HG03159 (cell line): ENCODE results near the gene OBSCN.
"Not testable (repeated sequence)": the region's sequence is repeated elsewhere in the genome, so short reads cannot be mapped to it uniquely, and the experiment has no call there.

Experiments used
- ATAC-seq: cut with Tn5 transposase; IDR thresholded peaks from one replicate; pipeline ENCODE4 v1.9.1; 2021; ENCODE audit warnings: mild to moderate bottlenecking, moderate library complexity; ENCODE audit not compliant: unreplicated experiment

Gene OBSCN

DNA sequence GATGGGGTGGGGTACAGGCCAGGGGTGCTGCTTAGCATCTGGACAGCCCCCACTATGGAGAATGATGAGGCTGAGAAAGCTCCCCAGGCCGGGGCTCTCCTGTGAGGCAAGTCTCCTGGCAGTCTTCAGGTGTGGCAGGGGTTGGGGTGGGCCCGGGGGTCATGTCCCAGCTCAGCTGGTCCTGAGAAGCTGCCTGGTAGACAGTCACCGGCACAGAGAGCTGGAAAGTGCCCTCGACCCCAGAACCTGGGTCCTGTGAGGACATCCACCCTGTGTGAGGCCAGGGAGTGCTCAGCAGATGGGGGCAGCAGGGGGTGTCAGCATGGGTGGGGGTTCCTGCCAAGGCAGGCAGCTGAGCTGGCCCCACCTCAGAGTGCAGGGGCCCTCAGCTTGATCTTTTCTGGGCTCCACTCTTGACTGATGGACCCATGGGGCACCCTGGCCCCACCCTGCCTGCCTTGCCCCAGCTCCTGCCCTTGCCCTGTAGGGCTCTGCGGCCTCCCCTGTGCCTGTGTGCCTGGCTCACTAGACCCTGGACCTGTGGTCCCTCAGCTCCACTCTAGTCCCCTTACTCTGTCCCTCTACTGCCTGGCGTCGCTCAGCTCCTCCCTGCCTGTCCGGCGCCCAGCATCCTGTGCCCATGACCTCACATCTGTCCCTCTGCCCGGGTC, 36.5 kb upstream of the OBSCN start:
- ATAC-seq = no peak

DNA sequence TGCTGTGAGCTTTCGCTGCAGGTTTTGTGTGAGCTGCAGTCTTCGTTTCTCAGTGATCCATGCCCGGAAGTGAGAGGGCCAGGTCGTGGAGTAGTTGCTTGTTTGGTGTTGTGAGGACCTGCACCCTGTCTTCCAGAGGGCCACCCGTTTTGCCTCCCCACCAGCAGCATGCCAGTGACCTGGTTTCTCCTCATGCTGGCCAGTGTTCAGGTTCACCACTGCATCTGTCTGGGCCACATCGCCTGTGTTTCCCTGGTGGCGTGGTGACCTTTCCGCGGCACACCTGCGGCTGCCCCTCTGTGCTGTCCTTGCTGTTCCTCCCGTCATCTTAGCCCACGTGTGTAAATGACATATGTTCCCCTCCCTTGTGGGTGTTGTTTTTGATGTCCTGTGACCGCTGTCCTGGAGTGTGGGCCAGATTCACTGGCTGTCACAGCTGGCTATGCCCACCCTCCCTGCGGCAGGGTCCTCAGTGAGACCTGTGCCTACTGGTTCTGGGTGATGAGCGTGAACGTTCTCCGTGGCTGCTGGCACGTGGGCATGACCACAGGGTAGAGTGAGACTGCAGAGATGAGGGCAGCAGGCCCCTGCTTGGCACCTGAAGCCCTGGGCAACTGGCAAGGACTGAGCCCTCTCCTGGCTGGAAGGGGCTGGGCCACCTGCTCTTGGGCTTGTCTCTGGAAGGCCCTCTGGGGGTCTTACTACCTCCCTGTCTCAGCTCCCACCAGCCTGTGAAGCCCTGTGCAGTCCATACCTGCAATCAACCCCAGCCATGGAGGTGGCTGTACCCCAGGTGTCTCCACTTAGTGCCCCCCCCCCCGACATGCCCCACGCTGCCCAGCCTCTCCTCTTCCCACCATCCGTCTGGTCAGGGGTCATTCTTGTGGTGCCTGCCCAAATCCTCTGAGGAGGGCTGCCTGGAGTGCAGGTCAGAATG, 35.0 kb upstream of the OBSCN start:
- no peak for ATAC-seq

DNA sequence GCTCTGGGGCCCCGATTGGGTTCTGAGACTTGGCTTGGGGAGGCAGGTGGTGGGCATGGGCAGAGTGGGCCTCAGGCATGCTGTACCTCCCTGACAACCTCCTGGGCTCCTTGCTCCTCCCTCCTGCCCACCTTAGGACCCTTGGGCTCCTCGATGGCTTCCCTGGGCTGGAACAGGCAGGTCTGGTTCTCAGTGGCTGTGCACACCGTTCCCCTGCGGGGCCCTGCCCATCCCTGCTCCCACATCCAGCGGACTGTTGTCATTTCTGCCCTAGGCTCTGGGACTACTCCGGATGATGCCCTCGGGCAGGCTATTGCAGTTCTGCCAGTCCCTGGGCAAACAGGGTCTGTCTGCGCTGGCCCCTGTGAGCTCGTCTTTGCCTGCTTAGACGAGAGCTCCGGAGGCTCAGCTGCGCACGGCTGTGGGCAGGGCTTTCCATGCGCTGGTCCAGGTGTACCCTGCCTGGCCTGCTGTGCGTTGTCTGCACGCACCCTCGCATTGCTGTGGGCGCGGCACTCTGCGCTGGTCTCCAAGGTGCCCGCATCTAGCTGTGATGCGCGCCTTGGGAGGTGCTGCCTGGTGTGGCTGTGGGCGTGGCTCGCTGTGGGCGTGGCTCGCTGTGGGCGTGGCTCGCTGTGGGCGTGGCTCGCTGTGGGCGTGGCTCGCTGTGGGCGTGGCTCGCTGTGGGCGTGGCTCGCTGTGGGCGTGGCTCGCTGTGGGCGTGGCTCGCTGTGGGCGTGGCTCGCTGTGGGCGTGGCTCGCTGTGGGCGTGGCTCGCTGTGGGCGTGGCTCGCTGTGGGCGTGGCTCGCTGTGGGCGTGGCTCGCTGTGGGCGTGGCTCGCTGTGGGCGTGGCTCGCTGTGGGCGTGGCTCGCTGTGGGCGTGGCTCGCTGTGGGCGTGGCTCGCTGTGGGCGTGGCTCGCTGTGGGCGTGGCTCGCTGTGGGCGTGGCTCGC, 34.0 kb upstream of the OBSCN start:
- ATAC-seq = not testable (repeated sequence)

DNA sequence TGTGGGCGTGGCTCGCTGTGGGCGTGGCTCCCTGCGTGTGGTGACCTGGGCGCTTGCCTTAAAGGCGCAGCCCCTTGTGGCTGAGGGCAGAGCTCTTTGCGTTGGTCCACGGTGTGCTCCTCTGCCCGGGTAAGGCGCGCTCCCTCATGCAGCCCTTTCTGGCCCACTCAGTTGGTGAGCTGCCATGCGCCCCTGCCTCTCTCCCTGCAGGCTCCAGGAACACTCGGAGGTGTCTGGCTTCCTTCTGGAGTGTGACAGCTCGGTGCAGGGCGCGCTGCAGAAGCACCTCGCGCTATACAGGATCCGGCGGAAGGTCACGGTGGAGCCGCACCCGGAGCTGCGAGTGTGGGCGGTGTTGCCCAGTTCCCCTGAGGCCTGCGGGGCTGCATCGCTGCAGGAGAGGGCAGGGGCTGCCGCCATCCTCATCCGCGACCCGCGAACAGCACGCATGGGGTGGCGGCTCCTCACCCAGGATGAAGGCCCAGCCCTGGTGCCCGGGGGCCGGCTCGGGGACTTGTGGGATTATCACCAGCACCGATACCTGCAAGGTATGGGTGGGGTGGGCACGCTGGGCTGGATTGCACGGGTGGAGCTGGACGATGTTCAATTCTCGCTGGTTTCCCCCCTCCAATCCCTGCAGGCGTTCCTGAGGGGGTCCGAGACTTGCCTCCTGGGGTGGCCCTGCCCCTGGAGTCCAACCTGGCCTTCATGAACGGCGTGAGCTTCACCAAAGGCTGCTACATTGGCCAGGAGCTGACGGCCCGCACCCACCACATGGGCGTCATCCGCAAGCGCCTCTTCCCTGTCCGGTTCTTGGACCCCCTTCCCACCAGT, 33.1 kb upstream of the OBSCN start:
- no peak for ATAC-seq

DNA sequence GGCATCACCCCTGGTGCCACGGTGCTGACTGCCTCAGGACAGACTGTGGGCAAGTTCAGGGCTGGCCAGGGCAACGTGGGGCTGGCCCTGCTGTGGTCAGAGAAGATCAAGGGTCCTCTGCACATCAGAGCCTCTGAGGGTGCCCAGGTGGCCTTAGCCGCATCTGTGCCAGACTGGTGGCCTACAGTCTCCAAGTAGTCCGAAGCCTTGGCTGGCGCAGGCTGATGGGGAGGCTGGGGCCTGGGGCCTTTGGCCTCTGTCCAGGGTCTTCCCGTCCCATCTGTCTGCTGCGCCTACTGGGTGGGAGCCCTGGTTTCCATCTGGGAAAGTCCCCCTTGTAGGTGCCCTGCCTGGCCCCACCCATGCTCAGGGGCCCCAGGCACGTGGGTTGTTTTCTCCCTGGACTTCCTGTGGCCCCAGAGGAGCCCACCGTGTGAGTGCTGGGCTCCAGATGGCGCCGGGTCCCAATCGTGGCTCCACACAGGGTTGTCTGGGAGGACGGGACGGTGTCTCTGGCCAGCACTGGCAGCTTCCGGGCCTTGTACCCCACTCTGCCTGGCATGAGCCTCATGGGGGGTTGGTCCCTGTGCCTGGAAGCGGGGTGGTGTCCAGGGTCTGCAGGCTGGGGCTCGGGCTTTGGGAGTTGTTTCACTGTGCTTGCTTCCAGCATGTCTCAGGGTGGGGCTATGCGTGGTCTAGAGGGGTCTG, 32.4 kb upstream of the OBSCN start:
- no peak for ATAC-seq

DNA sequence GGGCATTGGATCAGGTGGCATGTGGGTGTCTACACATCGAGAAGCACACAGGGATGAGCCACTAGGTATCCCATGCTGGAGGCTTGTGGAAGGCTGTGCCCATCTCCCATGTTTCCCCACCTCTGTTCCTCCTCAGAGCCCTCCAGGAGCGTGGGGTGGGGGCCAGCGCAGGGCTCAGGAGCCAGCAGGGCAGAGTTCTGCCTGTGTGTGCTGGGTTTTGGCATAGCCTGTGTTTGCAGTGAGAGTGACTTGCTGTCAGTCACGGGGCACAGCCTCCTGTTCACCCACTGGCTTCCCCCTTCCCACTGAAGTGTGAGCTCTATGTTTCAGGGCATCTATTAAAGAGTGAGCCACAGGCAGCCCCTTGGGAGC, 31.8 kb upstream of the OBSCN start:
- ATAC-seq = no peak

DNA sequence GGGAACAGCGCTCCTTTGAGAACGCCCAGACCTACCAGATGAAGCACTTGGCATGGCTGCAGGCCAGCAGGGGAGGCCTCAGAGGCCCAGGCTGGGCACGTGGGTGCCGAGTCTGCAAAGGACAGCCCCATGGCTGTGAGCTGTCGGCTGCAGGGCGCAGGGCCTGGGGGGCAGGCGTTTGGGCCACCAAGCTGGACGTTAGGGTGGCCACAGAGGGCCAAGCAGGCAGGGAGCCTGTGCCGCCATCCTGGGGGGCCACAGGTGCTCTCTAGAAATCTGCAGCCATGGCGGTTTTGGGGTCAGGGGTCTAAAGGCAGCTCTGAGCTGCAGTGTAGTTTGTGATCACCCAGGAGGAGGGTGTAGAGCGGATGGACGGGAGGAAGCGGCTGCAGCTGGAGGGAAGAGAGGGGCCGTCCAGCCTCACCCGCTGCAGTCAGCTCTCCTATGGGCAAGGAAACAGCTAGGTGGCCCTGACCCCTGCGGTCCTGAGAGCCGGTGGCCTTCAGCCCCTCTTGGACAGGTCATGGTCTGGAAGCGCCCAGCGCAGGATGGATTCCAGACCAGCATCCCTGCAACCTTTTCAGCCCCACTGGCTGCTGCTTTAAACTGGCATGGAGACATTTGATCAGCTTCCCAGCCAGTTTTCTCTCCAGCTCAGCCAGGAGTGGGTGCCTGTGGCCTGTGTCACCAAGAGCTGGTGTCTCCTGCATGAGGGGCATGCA, 31.2 kb upstream of the OBSCN start:
- no peak for ATAC-seq

DNA sequence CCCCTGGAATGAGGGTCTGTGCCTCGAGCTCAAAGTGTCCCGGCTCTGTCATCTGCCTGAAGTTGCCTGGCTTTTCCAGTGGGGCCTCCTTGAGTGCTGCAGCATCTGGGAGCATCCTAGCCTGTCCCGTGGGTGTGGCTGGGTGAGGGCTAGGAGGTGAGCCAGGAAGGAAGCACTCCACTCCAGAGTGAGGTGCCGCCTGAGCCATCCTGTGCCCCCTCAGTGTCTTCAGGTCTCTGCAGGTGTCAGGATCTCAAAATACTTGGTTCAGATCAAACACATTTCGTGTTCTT, 30.7 kb upstream of the OBSCN start:
- ATAC-seq = no peak

DNA sequence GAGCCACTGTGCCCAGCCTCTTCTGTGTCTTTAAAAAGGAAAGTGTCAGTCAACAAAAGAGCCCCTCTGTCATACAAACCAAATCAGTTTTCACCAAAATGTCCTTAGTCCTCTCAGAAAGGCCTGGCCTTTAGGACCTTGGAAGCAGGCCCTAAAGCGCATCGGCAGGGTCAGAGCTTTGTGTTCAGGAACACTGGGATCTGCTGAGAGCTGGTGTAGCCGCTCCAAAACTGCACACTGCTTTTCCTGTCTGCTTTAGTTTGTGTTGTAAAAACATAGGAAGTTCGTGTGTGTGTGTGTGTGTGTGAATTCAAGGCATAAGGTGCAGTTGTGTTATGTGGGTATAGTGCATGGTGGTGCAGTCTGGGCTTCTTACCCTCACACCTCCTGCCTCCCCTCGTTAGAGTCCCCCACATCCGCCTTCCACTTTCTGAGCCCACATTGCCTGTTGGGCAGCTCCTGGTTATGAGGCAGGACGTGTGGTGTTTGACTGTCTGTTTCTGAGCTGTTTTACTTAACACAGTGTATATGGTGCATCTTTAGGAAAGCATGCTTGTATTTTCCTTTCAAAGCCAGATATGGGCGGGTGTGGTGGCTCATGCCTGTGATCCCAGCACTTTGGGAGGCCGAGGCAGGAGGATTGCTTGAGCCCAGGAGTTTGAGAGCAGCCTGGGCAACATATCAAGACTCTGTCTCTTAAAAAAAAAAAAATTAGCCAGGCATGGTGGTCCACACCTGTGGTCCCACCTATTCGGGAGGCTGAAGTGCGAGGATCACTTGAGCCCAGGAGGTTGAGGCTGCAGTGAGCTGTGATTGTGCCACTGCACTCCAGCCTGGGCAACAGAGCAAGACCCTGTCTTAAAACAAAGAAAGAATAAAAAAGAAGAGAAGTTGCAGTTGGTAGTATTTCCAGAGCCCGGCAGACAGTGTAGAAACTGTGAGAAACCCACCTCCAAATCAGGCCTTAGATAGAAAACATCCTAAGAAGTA, 29.8 kb upstream of the OBSCN start:
- no peak for ATAC-seq

DNA sequence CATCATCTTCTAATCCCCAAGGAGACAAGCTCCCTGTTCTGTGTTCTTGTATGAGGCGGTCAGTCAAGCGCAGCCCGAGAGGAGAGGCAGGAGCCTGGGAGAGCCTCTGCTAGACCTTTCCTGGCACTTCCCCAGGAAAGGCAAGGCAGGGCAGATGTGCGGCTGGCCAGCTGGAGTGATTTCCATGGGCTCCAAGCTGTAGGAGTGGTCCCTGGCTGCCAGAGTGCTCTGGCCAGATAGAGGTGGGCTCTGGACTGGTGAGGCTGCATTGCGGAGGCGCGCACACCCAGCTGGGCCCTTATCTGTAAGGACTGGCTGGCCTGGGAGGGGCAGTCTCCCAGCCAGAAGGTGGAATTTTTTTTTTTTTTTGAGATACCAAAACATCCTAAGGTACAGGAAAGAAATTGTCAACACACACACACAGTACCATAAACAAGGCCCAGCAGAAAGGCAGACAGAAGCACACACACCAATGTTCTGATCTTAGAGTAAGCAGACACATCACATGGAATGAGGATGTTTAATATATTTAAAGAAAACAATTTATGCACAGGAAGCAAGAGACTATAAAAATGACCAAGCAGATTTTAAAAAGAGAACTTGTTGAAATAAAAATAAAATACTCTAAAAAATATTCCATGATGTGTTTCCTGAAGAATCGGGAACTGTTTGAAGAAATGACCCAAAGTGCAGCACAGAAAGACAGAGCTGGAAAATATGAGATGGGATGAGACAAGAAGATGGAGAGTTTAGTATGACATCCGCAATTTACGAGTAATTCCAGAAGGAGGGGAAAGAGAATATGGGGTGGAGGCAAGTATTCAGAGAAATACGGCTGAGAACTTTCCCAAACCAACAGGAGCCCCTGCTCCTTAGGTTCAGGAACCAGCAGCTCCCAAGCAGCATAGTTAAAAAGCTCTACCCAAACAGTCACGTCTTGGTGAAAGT, 28.8 kb upstream of the OBSCN start:
- no peak for ATAC-seq

DNA sequence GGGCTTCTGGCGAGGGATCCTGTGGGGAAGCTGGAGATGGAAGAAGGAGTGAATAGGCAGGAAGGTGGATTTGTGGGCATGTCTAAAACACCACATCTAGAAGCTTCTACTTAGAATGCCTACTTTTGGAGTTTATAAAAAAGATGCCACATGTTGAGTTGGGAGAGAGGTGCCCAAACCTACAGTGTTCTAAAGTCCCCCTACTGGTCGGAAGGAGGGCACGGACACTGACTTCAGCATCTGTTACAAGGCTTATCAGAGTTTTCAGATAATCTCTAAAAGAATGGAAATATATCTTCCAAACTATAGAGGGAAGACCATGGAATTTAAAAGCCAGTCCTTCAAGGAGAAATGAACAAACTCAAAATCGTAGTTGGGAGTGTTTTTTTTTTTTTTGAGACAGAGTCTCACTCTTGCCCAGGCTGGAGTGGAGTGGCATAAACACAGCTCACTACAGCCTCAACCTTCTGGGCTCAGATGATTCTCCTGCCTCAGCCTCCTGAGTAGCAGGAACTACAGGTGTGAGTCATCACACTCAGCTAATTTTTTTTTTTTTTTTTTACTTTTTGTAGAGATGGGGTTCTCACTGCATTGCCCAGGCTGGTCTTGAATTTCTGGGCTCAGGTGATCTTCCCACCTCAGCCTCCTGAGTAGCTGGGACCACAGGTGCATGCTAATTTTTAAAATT, 27.4 kb upstream of the OBSCN start:
- no peak for ATAC-seq

DNA sequence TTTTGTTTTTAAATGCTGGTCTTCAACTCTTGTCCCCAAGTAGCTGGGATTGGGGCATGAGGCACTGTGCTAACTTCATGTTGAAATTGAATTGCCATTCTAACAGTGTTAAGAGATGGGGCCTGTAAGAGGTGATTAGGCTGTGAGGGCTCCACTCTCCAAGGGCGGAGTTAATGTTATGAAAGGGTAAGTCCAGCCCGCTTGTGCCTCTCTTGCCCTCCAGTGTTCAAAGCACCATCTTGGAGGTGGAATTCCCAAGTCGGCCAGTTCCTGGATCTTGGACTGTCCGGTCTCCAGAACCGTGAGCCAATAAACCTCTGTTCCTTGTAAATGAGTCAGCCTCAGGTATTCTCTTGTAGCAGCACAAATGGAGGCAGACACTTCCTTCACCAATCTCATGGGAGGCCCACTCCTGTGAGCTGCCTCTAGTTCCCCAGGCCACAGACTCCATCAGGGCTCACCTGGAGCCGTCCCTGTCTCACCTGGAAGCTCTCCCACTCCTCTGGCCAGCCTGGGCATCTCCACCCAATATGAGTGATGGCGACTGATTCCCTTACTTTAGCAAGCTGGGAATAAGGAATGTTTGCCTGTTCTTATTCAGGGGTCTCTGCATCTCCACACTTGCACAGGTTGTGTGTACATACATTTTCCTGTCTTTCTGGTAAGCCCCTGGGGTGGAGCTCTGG, 26.7 kb upstream of the OBSCN start:
- ATAC-seq = no peak

DNA sequence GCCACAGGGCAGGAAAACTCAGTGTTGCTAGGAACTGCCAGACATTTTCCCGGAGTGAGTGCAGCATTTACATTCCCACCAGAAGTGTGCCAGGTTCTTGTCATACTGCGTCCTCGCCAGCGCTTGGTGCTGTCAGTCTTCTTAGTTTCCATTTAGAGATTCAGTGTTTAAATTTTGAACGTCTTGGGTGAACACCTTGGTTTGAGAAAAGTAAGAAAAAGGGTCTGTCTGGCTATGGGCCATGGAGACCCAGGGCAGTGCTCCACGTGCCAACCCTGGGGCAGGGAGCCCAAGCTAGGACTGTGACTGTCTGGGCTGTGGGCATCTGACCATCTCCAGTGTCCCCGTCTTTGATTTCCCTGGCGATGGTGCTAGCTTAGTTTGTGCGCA, 26.2 kb upstream of the OBSCN start:
- no peak for ATAC-seq

DNA sequence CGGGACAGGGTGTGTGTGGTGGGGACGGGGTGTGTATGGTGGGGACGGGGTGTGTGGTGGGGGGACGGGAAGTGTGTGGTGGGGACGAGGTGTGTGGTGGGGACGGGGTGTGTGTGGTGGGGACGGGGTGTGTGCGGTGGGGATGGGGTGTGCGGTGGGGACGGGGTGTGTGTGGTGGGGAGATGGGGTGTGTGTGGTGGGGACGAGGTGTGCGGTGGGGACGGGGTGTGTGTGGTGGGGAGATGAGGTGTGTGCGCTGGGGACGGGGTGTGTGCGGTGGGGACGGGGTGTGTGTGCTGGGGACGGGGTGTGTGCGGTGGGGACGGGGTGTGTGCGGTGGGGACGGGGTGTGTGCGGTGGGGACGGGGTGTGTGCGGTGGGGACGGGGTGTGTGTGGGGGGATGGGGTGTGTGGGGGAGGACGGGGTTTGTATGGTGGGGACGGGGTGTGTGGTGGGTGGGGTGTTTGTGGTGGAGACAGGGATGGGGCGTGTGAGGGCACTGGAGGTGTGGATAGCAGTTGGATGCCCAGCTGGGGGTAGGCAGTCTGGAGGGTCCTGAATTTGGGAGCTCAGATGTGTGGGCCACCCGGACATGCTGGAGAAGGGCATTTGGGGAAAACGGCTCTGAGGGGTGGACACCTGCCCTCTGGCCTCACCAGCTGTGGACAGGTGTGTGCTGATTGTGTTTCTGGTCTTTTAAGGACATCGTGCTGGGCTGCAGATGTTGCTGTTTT, 25.4 kb upstream of the OBSCN start:
- ATAC-seq = no peak

DNA sequence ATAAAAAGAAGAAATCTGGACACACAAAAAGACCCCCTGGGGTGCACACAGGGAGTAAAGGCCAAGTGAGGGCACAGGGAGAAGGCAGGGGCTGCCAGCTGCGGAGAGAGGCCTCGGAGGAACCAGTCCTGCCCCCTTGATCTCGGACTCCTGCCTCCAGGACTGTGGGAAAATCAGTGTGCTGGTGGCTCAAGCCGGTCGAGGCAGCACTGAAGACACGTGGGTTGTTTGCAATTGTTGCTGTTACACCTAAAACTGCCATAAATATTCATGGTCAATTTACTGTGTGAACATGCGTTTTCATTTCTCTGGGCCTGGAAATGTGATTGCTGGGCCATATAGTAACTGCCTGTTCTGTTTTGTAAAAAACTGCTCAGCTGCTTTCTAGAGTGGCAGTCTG, 23.7 kb upstream of the OBSCN start:
- ATAC-seq = no peak
